Activated T-helper 1 cell treated with Interleukin-2 at 50 U/mL for 16 hours (primary cell): ENCODE data around the gene PLET1.
"Not testable (repeated sequence)": the region's sequence is repeated elsewhere in the genome, so short reads cannot be mapped to it uniquely, and the experiment has no call there.

ENCODE experiments used
- DNase-seq: peaks from one replicate; pipeline ENCODE4 v3.0.0-alpha.2; 2020; ENCODE audit warnings: low read depth

Gene PLET1

GRCh38 chr11:112211536-112211935, 49.1 kb downstream of the PLET1 start:
- DNase-seq, result no peak

GRCh38 chr11:112210890-112211289, 49.8 kb downstream of the PLET1 start:
- DNase-seq, result no peak

GRCh38 chr11:112206071-112206470, 54.6 kb downstream of the PLET1 start:
- no peak for DNase-seq

- DNase-seq, result no peak
Observed at GRCh38 chr11:112200252-112200651, 60.4 kb downstream of the PLET1 start.

- DNase-seq, result not testable (repeated sequence)
Observed at GRCh38 chr11:112199101-112199500, 61.6 kb downstream of the PLET1 start.
